CD8-positive, alpha-beta memory T cell (primary cell): Measurements from ENCODE around the gene P4HA2. TPM values are rescaled to one million over a fixed set of nuclear protein-coding genes. Genes with fewer than 3 reads are reported as not detected.
A peak's percentile ranks its signal among the peaks of the same experiment; 100 is the strongest.
"Not testable (repeated sequence)": the region's sequence is repeated elsewhere in the genome, so short reads cannot be mapped to it uniquely, and the experiment has no call there.

Source experiments
- CTCF ChIA-PET: fragments of 350-600 bp; sonication (Branson Sonifier 250); formaldehyde crosslinking; loops from one replicate; lab custom pipeline; 2021; ENCODE audit warnings: antibody characterized with exemption; lab: Charles Lee
- POLR2A ChIA-PET: fragments of 350-600 bp; sonication (Branson Sonifier 250); formaldehyde crosslinking; loops from one replicate; lab custom pipeline; 2021; ENCODE audit warnings: antibody characterized with exemption; lab: Charles Lee
- DNase-seq, 5 donors: peaks; one replicate each; pipeline versions ENCODE4 v3.0.0 to v3.0.0-alpha.2; 2020 to 2022; ENCODE audit warnings: mixed read lengths in 1 of 5
- H3K27ac ChIP-seq: one replicate; pipeline ENCODE4 v1.7.0; 2013; ENCODE audit warnings: low read depth, mild to moderate bottlenecking, low read length, moderate library complexity
- H3K27me3 ChIP-seq: 2 replicates; pipeline ENCODE4 v1.7.0; 2013; ENCODE audit warnings: low read length, mild to moderate bottlenecking; ENCODE audit not compliant: insufficient read depth, poor library complexity, severe bottlenecking
- H3K36me3 ChIP-seq: 2 replicates; pipeline ENCODE4 v1.7.0; 2013; ENCODE audit warnings: mild to moderate bottlenecking, low read length, moderate library complexity; ENCODE audit not compliant: insufficient read depth
- H3K4me1 ChIP-seq: 2 replicates; pipeline ENCODE4 v1.7.0; 2013; ENCODE audit warnings: mild to moderate bottlenecking, low read length, moderate library complexity; ENCODE audit not compliant: insufficient read depth
- H3K4me3 ChIP-seq: 2 replicates; pipeline ENCODE4 v1.7.0; 2013; ENCODE audit warnings: mild to moderate bottlenecking, low read length
- H3K9me3 ChIP-seq: 2 replicates; pipeline ENCODE4 v1.7.0; 2013; ENCODE audit warnings: mild to moderate bottlenecking, low read length
- H3K27ac Mint-ChIP-seq, 8 donors: one replicate each; pipeline ENCODE4 v1.8.0; 2020 to 2021; ENCODE audit warnings: mixed read lengths in 8 of 8, mild to moderate bottlenecking in 6 of 8, inconsistent platforms in 3 of 8, moderate library complexity in 3 of 8
- H3K27me3 Mint-ChIP-seq, 2 donors: one replicate each; pipeline ENCODE4 v1.8.0; 2020 to 2021; ENCODE audit warnings: mixed read lengths in 2 of 2, mild to moderate bottlenecking in 1 of 2, moderate library complexity in 1 of 2
- H3K36me3 Mint-ChIP-seq, 3 donors: one replicate each; pipeline ENCODE4 v1.8.0; 2020 to 2021; ENCODE audit warnings: mixed read lengths in 3 of 3, inconsistent platforms in 1 of 3, mild to moderate bottlenecking in 1 of 3
- H3K4me1 Mint-ChIP-seq, 3 donors: one replicate each; pipeline ENCODE4 v1.8.0; 2020 to 2021; ENCODE audit warnings: mixed read lengths in 3 of 3, inconsistent platforms in 1 of 3, mild to moderate bottlenecking in 1 of 3
- H3K4me3 Mint-ChIP-seq, 7 donors: one replicate each; pipeline ENCODE4 v1.8.0; 2020 to 2021; ENCODE audit warnings: mixed read lengths in 7 of 7, mild to moderate bottlenecking in 6 of 7, moderate library complexity in 4 of 7, inconsistent platforms in 2 of 7
- H3K9me3 Mint-ChIP-seq, 5 donors: one replicate each; pipeline ENCODE4 v1.8.0; 2020 to 2022; ENCODE audit warnings: mixed read lengths in 5 of 5, mild to moderate bottlenecking in 3 of 5, moderate library complexity in 2 of 5, inconsistent platforms in 1 of 5
- polyA plus RNA-seq: library from polyadenylated mRNA; unstranded; fragments of 300-500 nt; fragmentation: Illumina TruSeq; gene quantifications from one replicate; pipeline ENCODE4 v1.2.3, GENCODE V29; 2021
- total RNA-seq, 2 experiments: library from RNA; stranded (reverse); gene quantifications; one replicate each; pipeline ENCODE4 v1.2.3, GENCODE V29; 2021

The P4HA2 gene
- total and polyA plus RNA-seq, 3 experiments from 2014 or later, result 7.2 to 7.9 TPM; not detected in 1

GRCh38 chr5:132177691-132178149 lies 49.9 kb downstream of the P4HA2 start:
- H3K9me3 ChIP-seq, result no peaks in the 10 kb centered on the region
- DNase-seq, result no peak
- Mint-ChIP-seq H3K9me3 (no peaks in the 10 kb centered on the region), H3K27me3 (no peaks in the 10 kb centered on the region), H3K4me3 (no peak overlapping the region), H3K36me3 (peaks cover 0 to under 1% (median 0%) of the 10 kb centered on the region in 3 donors), H3K4me1 (peaks cover 13 to 25% (median 21%) of the 10 kb centered on the region in 3 donors), H3K27ac (peak overlapping the region in 1 of 8 donors; percentile 72)
- ChIA-PET CTCF (interaction anchor here (1.2 to 1.4 kb wide), 2 partner anchors 10 to 93 kb away, joined by 3 read pairs; no protein-coding TSS in a partner anchor), POLR2A (no interaction called here)
- H3K27ac ChIP-seq, result peak overlapping the region; percentile 14
- H3K27me3 ChIP-seq, result no peaks in the 10 kb centered on the region
- no peak overlapping the region for H3K4me3 ChIP-seq
- no peaks in the 10 kb centered on the region for H3K36me3 ChIP-seq
- H3K4me1 ChIP-seq, result peaks cover 11% of the 10 kb centered on the region

GRCh38 chr5:132176987-132177386 lies 50.7 kb downstream of the P4HA2 start:
- peaks cover 0 to 1% (median 0%) of the 10 kb centered on the region in 5 donors for H3K9me3 Mint-ChIP-seq
- H3K27ac Mint-ChIP-seq, result peak overlapping the region in 1 of 8 donors; percentile 15
- Histone ChIP-seq H3K9me3 (no peaks in the 10 kb centered on the region), H3K4me3 (no peak overlapping the region), H3K27me3 (no peaks in the 10 kb centered on the region), H3K27ac (peak overlapping the region; percentile 14), H3K36me3 (no peaks in the 10 kb centered on the region), H3K4me1 (peaks cover 11% of the 10 kb centered on the region)
- CTCF ChIA-PET, result interaction anchor here (1.0 to 1.4 kb wide), 3 partner anchors 9 to 92 kb away, joined by 3 read pairs; no protein-coding TSS in a partner anchor
- POLR2A ChIA-PET, result interaction anchor here (0.7 kb wide), 1 partner anchor 620 kb away, joined by 3 read pairs; no protein-coding TSS in a partner anchor
- DNase-seq, result no peak
- H3K36me3 Mint-ChIP-seq, result peaks cover 0 to 2% (median under 1%) of the 10 kb centered on the region in 3 donors
- H3K27me3 Mint-ChIP-seq, result peaks cover 0 to under 1% of the 10 kb centered on the region in 2 donors
- H3K4me1 Mint-ChIP-seq, result peaks cover 13 to 25% (median 21%) of the 10 kb centered on the region in 3 donors
- no peak overlapping the region for H3K4me3 Mint-ChIP-seq

DNA sequence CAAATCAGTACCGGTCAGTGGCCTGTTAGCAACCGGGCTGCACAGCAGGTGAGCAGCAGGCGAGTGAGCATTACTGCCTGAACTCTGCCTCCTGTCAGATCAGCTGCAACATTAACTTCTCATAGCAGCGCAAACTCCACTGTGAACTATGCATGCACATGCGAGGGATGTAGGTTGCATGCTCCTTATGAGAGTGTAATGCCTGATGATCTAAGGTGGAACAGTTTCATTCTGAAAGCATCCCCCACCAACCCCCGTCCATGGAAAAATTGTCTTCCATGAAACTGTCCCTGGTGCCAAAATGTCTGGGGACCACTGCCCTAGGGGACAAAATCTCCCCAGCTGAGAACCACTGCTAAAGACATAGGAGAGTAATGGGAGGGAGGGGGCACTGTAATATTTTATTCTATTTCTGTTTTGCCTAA lies 51.1 kb downstream of the P4HA2 start:
- H3K9me3 ChIP-seq, result no peaks in the 10 kb centered on the region
- CTCF ChIA-PET, result interaction anchor here (1.0 to 1.4 kb wide), 2 partner anchors 60 to 92 kb away, joined by 3 read pairs; no protein-coding TSS in a partner anchor
- H3K27ac Mint-ChIP-seq, result peak overlapping the region in 2 of 8 donors; percentile 11 to 58
- H3K4me3 ChIP-seq, result no peak overlapping the region
- no peak for DNase-seq
- H3K4me1 Mint-ChIP-seq, result peaks cover 13 to 25% (median 21%) of the 10 kb centered on the region in 3 donors
- peaks cover 0 to 5% of the 10 kb centered on the region in 2 donors for H3K27me3 Mint-ChIP-seq
- H3K4me3 Mint-ChIP-seq, result peak overlapping the region in 3 of 7 donors; percentile 0 to 40 (median 14)
- peaks cover 0 to 6% (median 3%) of the 10 kb centered on the region in 3 donors for H3K36me3 Mint-ChIP-seq
- H3K9me3 Mint-ChIP-seq, result peaks cover 0 to 6% (median 0%) of the 10 kb centered on the region in 5 donors
- no peaks in the 10 kb centered on the region for H3K36me3 ChIP-seq
- H3K27ac ChIP-seq, result peak overlapping the region; percentile 14
- POLR2A ChIA-PET, result interaction anchor here (0.7 kb wide), 1 partner anchor 619 kb away, joined by 3 read pairs; no protein-coding TSS in a partner anchor
- peaks cover 11% of the 10 kb centered on the region for H3K4me1 ChIP-seq
- H3K27me3 ChIP-seq, result no peaks in the 10 kb centered on the region

DNA sequence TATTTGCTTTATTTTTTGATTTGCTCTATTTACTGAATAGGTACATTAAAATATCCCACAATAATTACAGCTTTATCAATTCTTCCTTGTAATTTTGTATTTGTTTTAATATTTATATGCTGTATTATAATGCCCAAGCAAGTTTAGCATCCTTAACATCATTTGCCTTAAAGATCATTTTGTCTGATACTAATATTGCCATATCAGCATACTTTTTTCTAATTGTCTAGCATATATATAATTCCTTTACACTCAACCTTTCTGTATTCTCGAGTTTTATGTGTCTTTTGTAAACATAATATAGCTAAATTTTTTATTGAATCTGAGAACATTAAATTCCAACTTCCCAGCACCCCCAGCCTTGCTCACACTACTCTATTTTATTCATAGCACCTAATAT lies 64.7 kb downstream of the P4HA2 start:
- no peak overlapping the region for H3K4me3 ChIP-seq
- H3K9me3 ChIP-seq, result no peaks in the 10 kb centered on the region
- H3K36me3 Mint-ChIP-seq, result peaks cover 0 to 6% (median 0%) of the 10 kb centered on the region in 3 donors
- peaks cover 3 to 14% (median 8%) of the 10 kb centered on the region in 5 donors for H3K9me3 Mint-ChIP-seq
- POLR2A ChIA-PET, result no interaction called here
- no peaks in the 10 kb centered on the region for H3K27me3 ChIP-seq
- no peaks in the 10 kb centered on the region for H3K36me3 ChIP-seq
- H3K27ac Mint-ChIP-seq, result no peak overlapping the region
- no peak for DNase-seq
- H3K4me1 ChIP-seq, result no peaks in the 10 kb centered on the region
- H3K4me3 Mint-ChIP-seq, result no peak overlapping the region
- H3K27ac ChIP-seq, result no peak overlapping the region
- H3K4me1 Mint-ChIP-seq, result peaks cover 0 to 5% (median 0%) of the 10 kb centered on the region in 3 donors
- H3K27me3 Mint-ChIP-seq, result peaks cover 5 to 8% of the 10 kb centered on the region in 2 donors
- CTCF ChIA-PET, result no interaction called here

DNA sequence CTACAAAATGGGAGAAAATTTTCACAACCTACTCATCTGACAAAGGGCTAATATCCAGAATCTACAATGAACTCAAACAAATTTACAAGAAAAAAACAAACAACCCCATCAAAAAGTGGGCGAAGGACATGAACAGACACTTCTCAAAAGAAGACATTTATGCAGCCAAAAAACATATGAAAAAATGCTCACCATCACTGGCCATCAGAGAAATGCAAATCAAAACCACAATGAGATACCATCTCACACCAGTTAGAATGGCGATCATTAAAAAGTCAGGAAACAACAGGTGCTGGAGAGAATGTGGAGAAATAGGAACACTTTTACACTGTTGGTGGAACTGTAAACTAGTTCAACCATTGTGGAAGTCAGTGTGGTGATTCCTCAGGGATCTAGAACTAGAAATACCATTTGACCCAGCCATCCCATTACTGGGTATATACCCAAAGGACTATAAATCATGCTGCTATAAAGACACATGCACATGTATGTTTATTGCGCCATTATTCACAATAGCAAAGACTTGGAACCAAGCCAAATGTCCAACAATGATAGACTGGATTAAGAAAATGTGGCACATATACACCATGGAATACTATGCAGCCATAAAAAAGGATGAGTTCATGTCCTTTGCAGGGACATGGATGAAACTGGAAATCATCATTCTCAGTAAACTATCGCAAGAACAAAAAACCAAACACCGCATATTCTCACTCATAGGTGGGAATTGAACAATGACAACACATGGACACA lies 65.9 kb downstream of the P4HA2 start:
- H3K27me3 Mint-ChIP-seq, result peaks cover 8 to 12% of the 10 kb centered on the region in 2 donors
- H3K4me3 Mint-ChIP-seq, H3K4me1 ChIP-seq, H3K27me3 ChIP-seq, DNase-seq, H3K27ac ChIP-seq, POLR2A ChIA-PET, H3K27ac Mint-ChIP-seq, H3K9me3 Mint-ChIP-seq, H3K4me1 Mint-ChIP-seq, H3K36me3 ChIP-seq, H3K9me3 ChIP-seq, CTCF ChIA-PET, H3K36me3 Mint-ChIP-seq, H3K4me3 ChIP-seq: not testable (repeated sequence)

GRCh38 chr5:132156413-132156812 lies 71.2 kb downstream of the P4HA2 start:
- Mint-ChIP-seq H3K4me1 (no peaks in the 10 kb centered on the region), H3K9me3 (peaks cover 20 to 31% (median 26%) of the 10 kb centered on the region in 5 donors), H3K4me3 (no peak overlapping the region), H3K36me3 (peaks cover 2 to 47% (median 3%) of the 10 kb centered on the region in 3 donors), H3K27me3 (peaks cover 18 to 27% of the 10 kb centered on the region in 2 donors), H3K27ac (no peak overlapping the region)
- DNase-seq, result no peak
- POLR2A ChIA-PET, result no interaction called here
- no peak overlapping the region for H3K27ac ChIP-seq
- CTCF ChIA-PET, result no interaction called here
- H3K4me3 ChIP-seq, result no peak overlapping the region
- no peaks in the 10 kb centered on the region for H3K27me3 ChIP-seq
- H3K4me1 ChIP-seq, result no peaks in the 10 kb centered on the region
- no peaks in the 10 kb centered on the region for H3K9me3 ChIP-seq
- no peaks in the 10 kb centered on the region for H3K36me3 ChIP-seq

GRCh38 chr5:132150565-132150964 lies 77.1 kb downstream of the P4HA2 start:
- ChIA-PET POLR2A (interaction anchor here (0.6 kb wide), 1 partner anchor 1990 kb away, joined by 3 read pairs; no protein-coding TSS in a partner anchor), CTCF (no interaction called here)
- H3K9me3 ChIP-seq, result no peaks in the 10 kb centered on the region
- Mint-ChIP-seq H3K4me1 (no peaks in the 10 kb centered on the region), H3K36me3 (peaks cover 2 to 34% (median 3%) of the 10 kb centered on the region in 3 donors), H3K27me3 (peaks cover 10% of the 10 kb centered on the region in 2 donors), H3K4me3 (no peak overlapping the region), H3K27ac (no peak overlapping the region), H3K9me3 (peaks cover 14 to 28% (median 20%) of the 10 kb centered on the region in 5 donors)
- no peak overlapping the region for H3K27ac ChIP-seq
- H3K27me3 ChIP-seq, result no peaks in the 10 kb centered on the region
- no peak overlapping the region for H3K4me3 ChIP-seq
- no peaks in the 10 kb centered on the region for H3K4me1 ChIP-seq
- no peaks in the 10 kb centered on the region for H3K36me3 ChIP-seq
- DNase-seq, result no peak

DNA sequence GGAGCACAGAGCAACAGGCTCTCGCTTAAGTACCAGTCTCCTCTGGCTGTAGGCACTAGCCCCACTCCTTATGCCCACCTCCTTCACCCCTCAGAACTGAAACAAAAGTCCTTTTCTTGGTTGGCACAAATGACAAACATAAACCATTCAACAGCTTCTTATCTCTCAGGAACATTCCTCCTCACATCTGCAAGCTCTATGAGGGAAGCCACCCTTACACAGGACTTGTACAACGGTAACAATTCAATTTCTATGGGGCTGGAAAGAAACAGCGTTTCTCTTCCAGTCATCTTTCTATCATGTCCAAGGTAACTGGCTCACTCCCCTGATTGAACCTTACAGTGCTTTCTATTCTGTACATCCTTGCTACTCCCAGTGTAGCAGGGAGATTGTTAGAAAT lies 80.0 kb downstream of the P4HA2 start:
- H3K9me3 ChIP-seq, result peaks cover 4% of the 10 kb centered on the region
- H3K4me1 Mint-ChIP-seq, result no peaks in the 10 kb centered on the region
- ChIA-PET POLR2A (interaction anchor here (0.7 kb wide), 1 partner anchor 633 kb away, joined by 5 read pairs; no protein-coding TSS in a partner anchor), CTCF (no interaction called here)
- peaks cover 0 to 23% (median 3%) of the 10 kb centered on the region in 3 donors for H3K36me3 Mint-ChIP-seq
- no peaks in the 10 kb centered on the region for H3K27me3 ChIP-seq
- H3K27me3 Mint-ChIP-seq, result peaks cover 1 to 2% of the 10 kb centered on the region in 2 donors
- no peak for DNase-seq
- H3K9me3 Mint-ChIP-seq, result peaks cover 17 to 32% (median 24%) of the 10 kb centered on the region in 5 donors
- H3K27ac Mint-ChIP-seq, result no peak overlapping the region
- H3K27ac ChIP-seq, result no peak overlapping the region
- H3K4me3 Mint-ChIP-seq, result no peak overlapping the region
- H3K4me3 ChIP-seq, result no peak overlapping the region
- H3K36me3 ChIP-seq, result no peaks in the 10 kb centered on the region
- no peaks in the 10 kb centered on the region for H3K4me1 ChIP-seq
